Natural killer cell (primary cell): ENCODE results near the gene ACSBG1. TPM values are rescaled to one million over a fixed set of nuclear protein-coding genes. Genes with fewer than 3 reads are reported as not detected.
A peak's percentile ranks its signal among the peaks of the same experiment; 100 is the strongest.

Source experiments
- ATAC-seq, 3 donors: fragments of 150-1000 bp in 2 of 3; fragments of 200-7000 bp in 1 of 3; cut with Tn5 transposase; 1 replicate in 1 of 3; 2 replicates in 2 of 3; pipeline ENCODE4 v1.10.0; 2021; ENCODE audit warnings: mild to moderate bottlenecking in 2 of 3, moderate library complexity in 2 of 3
- DNase-seq, 2 donors: peaks; one replicate each; pipeline versions ENCODE4 v3.0.0 to v3.0.0-alpha.2; 2013 to 2021; ENCODE audit warnings: mixed read lengths in 1 of 2
- H3K27ac ChIP-seq: one replicate; pipeline ENCODE4 v1.5.1; 2013; ENCODE audit warnings: mild to moderate bottlenecking, low read length
- H3K27me3 ChIP-seq: one replicate; pipeline ENCODE4 v1.6.1; 2013; ENCODE audit warnings: low read length; ENCODE audit not compliant: control insufficient read depth, insufficient read depth
- H3K36me3 ChIP-seq: one replicate; pipeline ENCODE4 v1.6.1; 2013; ENCODE audit warnings: low read length; ENCODE audit not compliant: control insufficient read depth, insufficient read depth
- H3K4me1 ChIP-seq: one replicate; pipeline ENCODE4 v1.6.1; 2013; ENCODE audit warnings: low read length; ENCODE audit not compliant: control insufficient read depth, insufficient read depth
- H3K4me3 ChIP-seq: one replicate; pipeline ENCODE4 v1.5.1; 2013; ENCODE audit warnings: low read length
- H3K9me3 ChIP-seq: one replicate; pipeline ENCODE4 v1.6.1; 2013; ENCODE audit warnings: low read length; ENCODE audit not compliant: control insufficient read depth, insufficient read depth
- H3K27ac Mint-ChIP-seq, 2 donors: one replicate each; pipeline ENCODE4 v1.8.0; 2022; ENCODE audit warnings: mild to moderate bottlenecking in 2 of 2, mixed read lengths in 2 of 2, moderate library complexity in 1 of 2
- H3K27me3 Mint-ChIP-seq, 2 donors: one replicate each; pipeline ENCODE4 v1.8.0; 2022; ENCODE audit warnings: low read depth in 2 of 2, mixed read lengths in 2 of 2
- H3K36me3 Mint-ChIP-seq: one replicate; pipeline ENCODE4 v1.8.0; 2022; ENCODE audit warnings: mixed read lengths
- H3K4me1 Mint-ChIP-seq, 2 donors: one replicate each; pipeline ENCODE4 v1.8.0; 2022; ENCODE audit warnings: mixed read lengths in 2 of 2
- H3K4me3 Mint-ChIP-seq: one replicate; pipeline ENCODE4 v1.8.0; 2022; ENCODE audit warnings: mild to moderate bottlenecking, moderate library complexity, mixed read lengths
- H3K9me3 Mint-ChIP-seq, 2 donors: one replicate each; pipeline ENCODE4 v1.8.0; 2022; ENCODE audit warnings: mixed read lengths in 2 of 2
- WGBS: methylation state at CpG from one replicate; pipeline ENCODE4 v1.1.7; 2013; ENCODE audit warnings: missing lambda C conversion rate; ENCODE audit not compliant: insufficient coverage; 5-methylcytosine and 5-hydroxymethylcytosine counted together
- intact Hi-C: fragments of 100-400 bp; cut with micrococcal nuclease; formaldehyde crosslinking; loops from one replicate; pipeline ENCODE4 v1.14.2; 2022
- total RNA-seq, 4 donors: library from RNA; stranded (reverse); fragments of 120-200 nt in 1 of 4; gene quantifications; one replicate each; pipeline versions ENCODE4 v1.2.3 to v1.2.4, GENCODE V29; 2013 to 2022
- TF ChIP-seq, protein P1 (sequence below): fragments of 200-600 bp; IDR thresholded peaks from one replicate; pipeline ENCODE4 v1.8.0; 2022; ENCODE audit warnings: antibody characterized with exemption

Gene ACSBG1
- total RNA-seq, 3 donors from 2014 or later (not counting 1 experiment from before 2014, with no cell fraction given): 0.07 TPM; not detected in 2

GRCh38 chr15:78139578-78139977, 94.8 kb downstream of the ACSBG1 start:
- Mint-ChIP-seq H3K27ac (no peak overlapping the region), H3K36me3 (no peaks in the 10 kb centered on the region), H3K9me3 (no peaks in the 10 kb centered on the region), H3K4me1 (no peaks in the 10 kb centered on the region), H3K4me3 (no peak overlapping the region), H3K27me3 (no peaks in the 10 kb centered on the region)
- no peak overlapping the region for H3K4me3 ChIP-seq
- 93% methylated on average over 5 of the region's 5 CpGs for WGBS
- H3K27ac ChIP-seq: no peak overlapping the region
- intact Hi-C loops: no loop called here
- TF ChIP-seq, protein P1, sequence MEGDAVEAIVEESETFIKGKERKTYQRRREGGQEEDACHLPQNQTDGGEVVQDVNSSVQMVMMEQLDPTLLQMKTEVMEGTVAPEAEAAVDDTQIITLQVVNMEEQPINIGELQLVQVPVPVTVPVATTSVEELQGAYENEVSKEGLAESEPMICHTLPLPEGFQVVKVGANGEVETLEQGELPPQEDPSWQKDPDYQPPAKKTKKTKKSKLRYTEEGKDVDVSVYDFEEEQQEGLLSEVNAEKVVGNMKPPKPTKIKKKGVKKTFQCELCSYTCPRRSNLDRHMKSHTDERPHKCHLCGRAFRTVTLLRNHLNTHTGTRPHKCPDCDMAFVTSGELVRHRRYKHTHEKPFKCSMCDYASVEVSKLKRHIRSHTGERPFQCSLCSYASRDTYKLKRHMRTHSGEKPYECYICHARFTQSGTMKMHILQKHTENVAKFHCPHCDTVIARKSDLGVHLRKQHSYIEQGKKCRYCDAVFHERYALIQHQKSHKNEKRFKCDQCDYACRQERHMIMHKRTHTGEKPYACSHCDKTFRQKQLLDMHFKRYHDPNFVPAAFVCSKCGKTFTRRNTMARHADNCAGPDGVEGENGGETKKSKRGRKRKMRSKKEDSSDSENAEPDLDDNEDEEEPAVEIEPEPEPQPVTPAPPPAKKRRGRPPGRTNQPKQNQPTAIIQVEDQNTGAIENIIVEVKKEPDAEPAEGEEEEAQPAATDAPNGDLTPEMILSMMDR: no peak
- H3K36me3 ChIP-seq: no peaks in the 10 kb centered on the region
- no peaks in the 10 kb centered on the region for H3K9me3 ChIP-seq
- H3K27me3 ChIP-seq: no peaks in the 10 kb centered on the region
- DNase-seq (no peak), ATAC-seq (no peak)
- H3K4me1 ChIP-seq: no peaks in the 10 kb centered on the region

- Histone ChIP-seq H3K4me3 (no peak overlapping the region), H3K4me1 (peaks cover 13% of the 10 kb centered on the region), H3K27ac (no peak overlapping the region), H3K9me3 (no peaks in the 10 kb centered on the region), H3K36me3 (no peaks in the 10 kb centered on the region), H3K27me3 (no peaks in the 10 kb centered on the region)
- no peak overlapping the region for H3K27ac Mint-ChIP-seq
- 93% methylated on average over 2 of the region's 2 CpGs for WGBS
- DNase-seq (no peak), ATAC-seq (no peak)
- TF ChIP-seq, protein P1: no peak
- H3K4me3 Mint-ChIP-seq: no peak overlapping the region
- no peaks in the 10 kb centered on the region for H3K36me3 Mint-ChIP-seq
- H3K27me3 Mint-ChIP-seq: no peaks in the 10 kb centered on the region
- peaks cover 5 to 24% of the 10 kb centered on the region in 2 donors for H3K4me1 Mint-ChIP-seq
- intact Hi-C loops: no loop called here
- no peaks in the 10 kb centered on the region for H3K9me3 Mint-ChIP-seq
Measured at GRCh38 chr15:78133801-78134200, 100.6 kb downstream of the ACSBG1 start.

DNA sequence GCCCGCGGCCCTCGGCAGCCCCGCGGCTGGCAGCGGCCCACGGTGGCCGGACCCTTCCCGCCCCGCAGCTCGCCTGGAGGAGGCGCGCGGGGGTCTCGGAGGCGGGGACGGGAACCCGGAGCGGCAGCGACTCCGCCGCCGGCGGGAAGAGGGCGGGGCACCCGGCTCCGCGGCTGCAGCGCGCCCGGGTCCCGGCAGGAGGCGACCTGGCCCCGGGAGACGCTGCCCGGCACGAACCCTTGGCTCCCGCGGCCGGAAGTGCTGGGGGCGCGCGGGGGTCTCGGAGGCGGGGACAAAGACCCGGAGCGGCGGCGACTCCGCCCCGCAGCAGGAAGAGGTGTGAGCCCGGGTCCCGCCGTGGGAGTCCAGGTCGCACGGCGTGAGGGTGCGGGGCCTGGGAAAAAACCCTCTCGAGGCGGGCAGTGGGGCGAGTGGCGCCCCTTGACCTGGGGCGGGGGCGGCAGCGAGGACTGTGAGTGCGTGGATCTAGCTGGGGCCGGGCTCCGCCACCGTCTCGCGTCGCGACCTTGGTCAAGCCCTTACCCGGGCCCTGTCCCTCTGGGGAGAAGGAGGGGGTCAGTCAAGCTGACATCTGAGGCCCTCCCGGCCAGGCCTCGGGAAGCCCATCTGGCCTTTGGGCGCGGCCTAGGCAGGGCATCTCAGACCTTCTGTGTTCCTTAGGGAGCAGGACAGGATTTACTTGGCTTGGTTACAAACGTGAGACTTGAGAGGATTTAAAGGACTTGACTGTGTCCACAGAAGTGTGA, 102.9 kb downstream of the ACSBG1 start, which contains the start of gene CIB2:
Gene CIB2 (minus strand): TSS at position 151 of the 767 bp plus-strand sequence. CDS start 230 bp downstream, outside the sequence.
- under 1% methylated on average over 79 of the region's 79 CpGs for WGBS
- peaks cover 13% of the 10 kb centered on the region for H3K4me1 ChIP-seq
- H3K27ac ChIP-seq: peak within 1 kb of the TSS; percentile 63
- DNase-seq (peak; percentile 72 to 88), ATAC-seq (peak; percentile 88 to 92 (median 89))
- H3K36me3 Mint-ChIP-seq: no peaks in the 10 kb centered on the region
- H3K4me3 Mint-ChIP-seq: peak within 1 kb of the TSS; percentile 87
- H3K9me3 ChIP-seq: no peaks in the 10 kb centered on the region
- peak within 1 kb of the TSS; percentile 72 to 92 for H3K27ac Mint-ChIP-seq
- no peaks in the 10 kb centered on the region for H3K27me3 Mint-ChIP-seq
- H3K36me3 ChIP-seq: no peaks in the 10 kb centered on the region
- H3K27me3 ChIP-seq: no peaks in the 10 kb centered on the region
- intact Hi-C loops: no loop called here
- peak within 1 kb of the TSS; percentile 71 for H3K4me3 ChIP-seq
- TF ChIP-seq, protein P1: peak; percentile 76
- peaks cover 5 to 24% of the 10 kb centered on the region in 2 donors for H3K4me1 Mint-ChIP-seq
- H3K9me3 Mint-ChIP-seq: no peaks in the 10 kb centered on the region
